ENCODE measurements around the gene ARID3B. TPM values are rescaled to one million over a fixed set of nuclear protein-coding genes. Genes with fewer than 3 reads are reported as not detected.

Gene ARID3B
- total and polyA plus RNA-seq, 12 donors = 1.0 to 7.1 (median 3.5) TPM

DNA sequence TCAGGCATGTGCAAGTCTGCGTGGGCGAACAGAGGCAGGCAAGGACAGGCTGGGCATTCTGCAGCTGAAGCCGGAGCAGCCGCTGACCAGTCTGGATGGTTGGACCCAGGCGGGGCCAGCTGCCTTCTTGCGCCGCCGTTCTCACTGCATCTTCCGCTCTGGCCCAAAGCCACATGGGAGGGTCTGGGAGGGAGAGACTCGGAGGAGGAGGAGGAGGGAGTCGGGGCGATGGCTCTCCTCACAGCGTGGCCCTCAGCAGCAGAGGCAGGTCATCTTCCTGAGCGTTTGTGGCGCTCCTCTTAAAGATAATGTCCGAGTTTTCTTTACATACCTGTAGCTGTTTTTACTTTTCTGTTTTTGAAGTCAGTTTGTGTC, 80.5 kb downstream of the ARID3B start:
- intact Hi-C loops (cut with DNase I) = loop anchor here in 1 of 2 donors (10.0 kb wide), 1 partner anchor 247 kb away; no protein-coding TSS in a partner anchor
- TF ChIP-seq, protein P1, sequence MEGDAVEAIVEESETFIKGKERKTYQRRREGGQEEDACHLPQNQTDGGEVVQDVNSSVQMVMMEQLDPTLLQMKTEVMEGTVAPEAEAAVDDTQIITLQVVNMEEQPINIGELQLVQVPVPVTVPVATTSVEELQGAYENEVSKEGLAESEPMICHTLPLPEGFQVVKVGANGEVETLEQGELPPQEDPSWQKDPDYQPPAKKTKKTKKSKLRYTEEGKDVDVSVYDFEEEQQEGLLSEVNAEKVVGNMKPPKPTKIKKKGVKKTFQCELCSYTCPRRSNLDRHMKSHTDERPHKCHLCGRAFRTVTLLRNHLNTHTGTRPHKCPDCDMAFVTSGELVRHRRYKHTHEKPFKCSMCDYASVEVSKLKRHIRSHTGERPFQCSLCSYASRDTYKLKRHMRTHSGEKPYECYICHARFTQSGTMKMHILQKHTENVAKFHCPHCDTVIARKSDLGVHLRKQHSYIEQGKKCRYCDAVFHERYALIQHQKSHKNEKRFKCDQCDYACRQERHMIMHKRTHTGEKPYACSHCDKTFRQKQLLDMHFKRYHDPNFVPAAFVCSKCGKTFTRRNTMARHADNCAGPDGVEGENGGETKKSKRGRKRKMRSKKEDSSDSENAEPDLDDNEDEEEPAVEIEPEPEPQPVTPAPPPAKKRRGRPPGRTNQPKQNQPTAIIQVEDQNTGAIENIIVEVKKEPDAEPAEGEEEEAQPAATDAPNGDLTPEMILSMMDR (IDR thresholded peaks at IDR 0.05) = no peak
- TF ChIP-seq POLR2A (IDR thresholded peaks at IDR 0.05) = no peak
- no peak overlapping the region for H3K4me3 ChIP-seq
- peak overlapping the region in 1 of 5 donors; percentile 65 for H3K27ac ChIP-seq
- WGBS, 4 donors = 81 to 90% (median 83%) methylated on average over 12 to 16 of the region's 16 CpGs
- H3K27me3 ChIP-seq = no peaks in the 10 kb centered on the region
- H3K4me1 ChIP-seq (replicated peaks in 1 of 2) = peaks cover 17 to 34% of the 10 kb centered on the region in 2 donors
- no peak for DNase-seq
- no peaks in the 10 kb centered on the region for H3K9me3 ChIP-seq (replicated peaks in 1 of 3)
- H3K36me3 ChIP-seq (replicated peaks in 1 of 2) = peaks cover 0 to 78% of the 10 kb centered on the region in 2 donors

DNA sequence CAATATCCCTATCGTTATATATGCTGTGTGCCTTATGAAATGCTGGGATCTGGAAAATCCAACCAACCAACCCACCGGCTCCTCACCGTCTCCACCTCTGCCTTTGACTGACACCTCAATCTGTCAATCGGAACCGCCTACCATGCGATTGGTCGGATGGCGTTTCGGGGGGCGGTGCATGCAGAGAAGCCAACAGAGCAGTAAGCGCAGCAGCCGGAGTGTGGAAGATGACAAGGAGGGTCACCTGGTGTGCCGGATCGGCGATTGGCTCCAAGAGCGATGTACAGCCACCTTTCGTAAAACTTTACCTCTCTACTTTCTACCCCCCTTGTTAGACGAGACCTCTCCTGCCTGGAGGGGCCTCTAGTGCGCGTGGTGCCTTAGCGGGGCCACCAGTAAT, 80.9 kb downstream of the ARID3B start:
- Histone ChIP-seq H3K27ac (no peak overlapping the region), H3K9me3 (replicated peaks in 1 of 3) (no peaks in the 10 kb centered on the region), H3K36me3 (replicated peaks in 1 of 2) (peaks cover 0 to 82% of the 10 kb centered on the region in 2 donors), H3K4me1 (replicated peaks in 1 of 2) (peaks cover 13 to 30% of the 10 kb centered on the region in 2 donors), H3K4me3 (no peak overlapping the region), H3K27me3 (no peaks in the 10 kb centered on the region)
- WGBS, 4 donors = 89 to 92% (median 89%) methylated on average over 21 of the region's 21 CpGs
- peak in 1 of 7 donors; percentile 7 for DNase-seq
- TF ChIP-seq, protein P1 (IDR thresholded peaks at IDR 0.05) = no peak
- TF ChIP-seq POLR2A (IDR thresholded peaks at IDR 0.05) = no peak
- intact Hi-C loops (cut with DNase I) = loop anchor here in 1 of 2 donors (10.0 kb wide), 1 partner anchor 247 kb away; no protein-coding TSS in a partner anchor

DNA sequence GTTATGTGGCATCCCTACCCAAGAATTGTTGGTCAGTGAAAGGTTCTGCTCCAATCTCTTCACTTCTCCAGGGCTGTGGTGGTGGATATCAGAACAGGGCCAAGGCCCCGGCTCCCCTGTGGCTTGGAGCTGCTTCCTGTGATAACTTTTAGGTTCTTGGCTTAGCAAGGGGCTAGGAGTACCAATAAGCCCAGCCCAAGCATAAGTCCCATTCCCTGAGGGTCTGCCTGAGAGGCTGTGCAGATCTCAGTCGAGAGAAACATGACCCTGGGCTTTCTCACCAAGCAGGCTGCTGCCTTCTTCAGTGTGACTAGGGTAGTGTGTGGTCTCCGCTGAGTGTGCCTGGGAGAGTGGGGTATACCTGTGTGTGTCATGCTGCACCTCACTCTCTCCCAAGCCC, 81.7 kb downstream of the ARID3B start:
- Histone ChIP-seq H3K36me3 (replicated peaks in 1 of 2) (peaks cover 0 to 90% of the 10 kb centered on the region in 2 donors), H3K27ac (no peak overlapping the region), H3K27me3 (no peaks in the 10 kb centered on the region), H3K4me3 (no peak overlapping the region), H3K4me1 (replicated peaks in 1 of 2) (peaks cover 9 to 21% of the 10 kb centered on the region in 2 donors), H3K9me3 (replicated peaks in 1 of 3) (no peaks in the 10 kb centered on the region)
- TF ChIP-seq POLR2A (IDR thresholded peaks at IDR 0.05) = no peak
- TF ChIP-seq, protein P1 (IDR thresholded peaks at IDR 0.05) = no peak
- WGBS, 4 donors = 77 to 89% (median 86%) methylated on average over 3 of the region's 3 CpGs
- intact Hi-C loops (cut with DNase I) = loop anchor here in 1 of 2 donors (10.0 kb wide), 1 partner anchor 248 kb away; no protein-coding TSS in a partner anchor
- peak in 1 of 7 donors; percentile 1 for DNase-seq

DNA sequence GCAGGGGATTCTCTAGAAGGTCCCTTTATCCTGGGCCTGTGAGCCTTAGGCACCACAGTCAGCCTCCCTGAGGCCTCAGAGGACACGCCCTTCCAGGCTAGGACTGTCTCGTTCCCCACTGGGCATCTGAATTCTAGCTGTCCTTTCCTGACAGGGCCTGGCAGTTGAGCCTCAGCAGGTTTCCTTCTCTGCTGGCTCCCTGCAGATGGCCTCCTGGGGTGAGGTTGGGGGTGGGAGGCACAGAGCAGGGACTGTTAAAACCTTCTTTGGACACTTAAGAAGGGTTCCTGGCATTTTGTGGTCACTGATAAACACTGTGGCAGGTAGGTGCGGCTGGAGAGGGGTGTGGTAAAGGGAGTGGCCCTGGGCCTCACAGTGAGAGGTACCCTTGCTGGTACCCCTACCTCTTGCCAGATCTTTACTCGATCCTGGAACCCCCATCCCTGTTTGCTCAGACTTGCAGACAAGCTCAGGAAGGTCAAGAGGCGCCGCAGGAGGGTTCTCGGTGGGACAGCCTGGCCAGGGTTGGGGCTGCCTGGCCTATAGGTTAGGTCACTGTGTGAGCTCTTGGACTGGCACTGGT, 83.1 kb downstream of the ARID3B start:
- DNase-seq = peak in 1 of 7 donors; percentile 0
- H3K27me3 ChIP-seq = no peaks in the 10 kb centered on the region
- TF ChIP-seq, protein P1 (IDR thresholded peaks at IDR 0.05) = no peak
- TF ChIP-seq POLR2A (IDR thresholded peaks at IDR 0.05) = no peak
- H3K27ac ChIP-seq = no peak overlapping the region
- H3K4me1 ChIP-seq (replicated peaks in 1 of 2) = peaks cover 9 to 11% of the 10 kb centered on the region in 2 donors
- H3K9me3 ChIP-seq (replicated peaks in 1 of 3) = no peaks in the 10 kb centered on the region
- H3K36me3 ChIP-seq (replicated peaks in 1 of 2) = peaks cover 0 to 100% of the 10 kb centered on the region in 2 donors
- intact Hi-C loops (cut with DNase I) = loop anchor here in 1 of 2 donors (10.0 kb wide), 1 partner anchor 249 kb away; no protein-coding TSS in a partner anchor
- no peak overlapping the region for H3K4me3 ChIP-seq
- WGBS, 4 donors = 81 to 88% (median 84%) methylated on average over 6 to 7 of the region's 7 CpGs

Measured in adrenal gland (tissue), 12 donors.